ENCODE measurements around the gene HPS6. TPM values are rescaled to one million over a fixed set of nuclear protein-coding genes. Genes with fewer than 3 reads are reported as not detected.

The HPS6 gene
- total RNA-seq, 2 experiments from 2014 or later, result 23.8 to 25.8 TPM

DNA sequence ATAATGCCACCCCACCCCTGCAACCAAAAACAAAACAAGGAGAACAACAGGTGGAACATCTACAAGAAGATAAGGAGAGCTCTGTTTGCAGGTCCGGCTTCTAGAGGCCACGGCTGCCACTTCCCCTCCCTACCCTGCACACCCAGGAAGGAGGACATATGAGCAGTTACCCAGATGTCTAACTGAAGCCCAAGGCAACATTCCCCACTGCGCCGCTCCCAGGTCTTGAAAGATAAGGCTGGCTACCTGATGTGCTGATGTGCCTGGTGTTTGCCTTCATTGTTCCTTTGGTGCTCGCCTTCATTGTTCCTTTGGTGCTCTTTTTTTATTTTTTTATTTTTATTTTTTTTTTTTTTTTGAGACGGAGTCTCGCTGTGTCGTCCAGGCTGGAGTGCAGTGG is 21.0 kb downstream of the HPS6 start:
- no peak overlapping the region for H3K27ac Mint-ChIP-seq
- no peak for DNase-seq
- no peak overlapping the region for H3K4me3 Mint-ChIP-seq
- H3K9me3 Mint-ChIP-seq, result no peaks in the 10 kb centered on the region
- H3K27me3 Mint-ChIP-seq, result no peaks in the 10 kb centered on the region
- POLR2A ChIA-PET, result interaction anchor here (0.7 kb wide), 1 partner anchor 65 kb away, joined by 4 read pairs; no protein-coding TSS in a partner anchor
- H3K4me1 Mint-ChIP-seq, result no peaks in the 10 kb centered on the region
- ATAC-seq (ENCODE audit: low read depth), result no peak
- H3K36me3 Mint-ChIP-seq, result no peaks in the 10 kb centered on the region

DNA sequence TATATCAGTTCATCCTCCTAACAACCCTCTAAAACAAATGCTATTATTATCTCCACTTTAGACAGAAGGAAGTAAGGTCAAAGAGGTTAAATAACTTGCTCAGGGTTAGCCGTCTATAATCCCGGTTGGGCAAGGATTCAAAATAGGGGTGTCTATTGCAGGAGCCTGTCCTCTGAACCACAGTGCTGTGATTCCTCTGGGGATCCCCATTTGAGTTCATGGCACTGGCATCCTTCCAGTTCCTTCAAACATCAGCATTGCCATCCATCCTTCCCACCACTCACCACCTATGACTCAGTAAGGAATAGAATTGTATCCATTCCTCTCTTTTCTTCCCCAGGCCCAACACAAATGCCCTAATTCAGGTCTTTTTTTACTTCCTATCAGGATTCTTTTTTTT is 25.6 kb downstream of the HPS6 start:
- no peak overlapping the region for H3K4me3 Mint-ChIP-seq
- ATAC-seq (ENCODE audit: low read depth) (no peak), DNase-seq (no peak)
- no peak overlapping the region for H3K27ac Mint-ChIP-seq
- POLR2A ChIA-PET, result no interaction called here
- H3K9me3 Mint-ChIP-seq, result no peaks in the 10 kb centered on the region
- no peaks in the 10 kb centered on the region for H3K4me1 Mint-ChIP-seq
- H3K27me3 Mint-ChIP-seq, result no peaks in the 10 kb centered on the region
- H3K36me3 Mint-ChIP-seq, result no peaks in the 10 kb centered on the region

DNA sequence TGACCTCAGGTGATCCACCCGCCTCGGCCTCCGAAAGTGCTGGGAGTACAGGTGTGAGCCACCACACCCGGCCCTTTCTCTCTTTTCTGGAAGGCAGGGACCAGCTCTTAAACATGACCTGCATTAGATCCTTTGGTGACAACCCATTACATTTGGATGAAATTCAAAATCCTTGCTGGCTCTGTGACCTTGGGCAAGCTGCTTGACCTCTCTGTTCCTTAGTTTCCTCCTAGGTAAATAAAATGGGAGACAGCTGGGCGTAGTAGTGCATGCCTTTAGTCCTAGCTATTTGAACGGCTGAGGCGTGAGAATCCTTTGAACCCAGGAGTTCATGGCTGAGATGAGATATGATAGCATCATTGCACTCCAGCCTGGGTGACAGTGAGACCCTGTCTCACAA is 31.3 kb downstream of the HPS6 start:
- no peaks in the 10 kb centered on the region for H3K27me3 Mint-ChIP-seq
- POLR2A ChIA-PET, result no interaction called here
- DNase-seq, result no peak
- H3K9me3 Mint-ChIP-seq, result no peaks in the 10 kb centered on the region
- no peak for ATAC-seq (ENCODE audit: low read depth)
- H3K4me3 Mint-ChIP-seq, result no peak overlapping the region
- no peaks in the 10 kb centered on the region for H3K36me3 Mint-ChIP-seq
- no peaks in the 10 kb centered on the region for H3K4me1 Mint-ChIP-seq
- no peak overlapping the region for H3K27ac Mint-ChIP-seq

DNA sequence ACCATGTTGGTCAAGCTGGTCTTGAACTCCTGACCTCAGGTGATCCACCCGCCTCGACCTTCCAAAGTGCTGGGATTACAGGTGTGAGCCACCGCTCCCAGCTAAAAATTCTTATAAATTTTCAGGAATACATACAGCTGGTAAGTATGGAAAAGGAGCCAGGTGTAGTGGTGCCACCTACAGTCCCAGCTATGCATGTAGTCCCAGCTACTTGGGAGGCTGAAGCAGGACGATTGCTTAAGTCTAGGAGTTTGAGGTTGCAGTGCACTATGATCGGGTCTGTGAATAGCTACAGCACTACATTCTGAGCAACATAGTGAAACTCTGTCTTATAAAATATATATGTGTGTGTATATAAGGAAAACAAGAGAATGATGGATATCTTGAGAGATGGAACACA is 36.0 kb downstream of the HPS6 start:
- POLR2A ChIA-PET, result interaction anchor here (3.1 kb wide), 1 partner anchor 13 kb away, joined by 29 read pairs; no protein-coding TSS in a partner anchor
- ATAC-seq (ENCODE audit: low read depth) (no peak), DNase-seq (no peak)
- H3K36me3 Mint-ChIP-seq, result peaks cover 9% of the 10 kb centered on the region
- no peak overlapping the region for H3K27ac Mint-ChIP-seq
- H3K9me3 Mint-ChIP-seq, result no peaks in the 10 kb centered on the region
- peaks cover 20% of the 10 kb centered on the region for H3K4me1 Mint-ChIP-seq
- H3K4me3 Mint-ChIP-seq, result no peak overlapping the region
- H3K27me3 Mint-ChIP-seq, result no peaks in the 10 kb centered on the region

DNA sequence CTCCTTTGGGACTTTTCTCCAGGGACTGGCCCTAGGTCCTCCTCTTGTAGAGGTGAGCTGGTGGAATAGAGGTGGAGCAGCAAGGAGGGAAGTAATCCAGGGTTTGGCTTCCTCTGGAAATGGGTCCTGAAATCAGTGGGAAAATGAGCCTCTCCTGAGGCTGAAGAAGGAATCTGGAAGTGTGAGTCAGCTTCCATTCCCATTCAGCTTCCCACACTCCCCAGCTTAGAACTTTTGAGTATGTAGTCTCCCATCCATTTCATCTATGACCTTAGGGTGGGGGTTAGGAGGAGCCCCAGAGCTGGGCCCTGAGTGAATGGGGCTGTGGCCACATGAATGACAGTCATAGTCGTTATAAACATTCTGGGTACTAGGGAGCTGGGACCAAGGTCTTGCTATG is 37.3 kb downstream of the HPS6 start:
- H3K27me3 Mint-ChIP-seq, result no peaks in the 10 kb centered on the region
- POLR2A ChIA-PET, result interaction anchor here (3.1 kb wide), 1 partner anchor 11 kb away, joined by 29 read pairs; no protein-coding TSS in a partner anchor
- H3K27ac Mint-ChIP-seq, result no peak overlapping the region
- H3K36me3 Mint-ChIP-seq, result peaks cover 14% of the 10 kb centered on the region
- H3K4me3 Mint-ChIP-seq, result no peak overlapping the region
- ATAC-seq (ENCODE audit: low read depth) (no peak), DNase-seq (no peak)
- H3K4me1 Mint-ChIP-seq, result peaks cover 25% of the 10 kb centered on the region
- no peaks in the 10 kb centered on the region for H3K9me3 Mint-ChIP-seq

DNA sequence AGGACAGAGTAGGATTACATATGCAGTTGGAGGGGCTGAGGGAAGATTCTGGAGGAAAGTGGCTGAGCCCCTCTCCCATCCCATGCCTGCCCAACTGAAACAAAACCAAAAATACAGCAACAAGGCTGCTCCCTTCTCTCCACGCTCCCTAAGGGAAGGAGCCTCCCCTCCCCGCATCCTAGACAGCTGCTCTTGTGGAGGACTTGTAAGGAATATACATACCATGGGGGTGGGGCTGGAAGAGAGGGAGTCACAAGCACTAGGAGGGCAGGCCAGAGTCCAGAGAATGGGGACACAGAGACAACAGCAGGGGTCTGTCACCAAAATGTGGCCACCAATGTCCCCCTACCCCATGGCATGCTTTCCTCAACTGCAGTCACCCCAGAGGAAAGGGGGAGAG is 41.8 kb downstream of the HPS6 start:
- peaks cover 25% of the 10 kb centered on the region for H3K4me1 Mint-ChIP-seq
- POLR2A ChIA-PET, result interaction anchor here (1.3 to 1.5 kb wide), 2 partner anchors 12 to 289 kb away, joined by 3 to 5 read pairs; partner anchors contain the start of gene OGA
- DNase-seq (no peak), ATAC-seq (ENCODE audit: low read depth) (no peak)
- H3K4me3 Mint-ChIP-seq, result no peak overlapping the region
- H3K27ac Mint-ChIP-seq, result no peak overlapping the region
- H3K9me3 Mint-ChIP-seq, result no peaks in the 10 kb centered on the region
- H3K27me3 Mint-ChIP-seq, result no peaks in the 10 kb centered on the region
- peaks cover 31% of the 10 kb centered on the region for H3K36me3 Mint-ChIP-seq

DNA sequence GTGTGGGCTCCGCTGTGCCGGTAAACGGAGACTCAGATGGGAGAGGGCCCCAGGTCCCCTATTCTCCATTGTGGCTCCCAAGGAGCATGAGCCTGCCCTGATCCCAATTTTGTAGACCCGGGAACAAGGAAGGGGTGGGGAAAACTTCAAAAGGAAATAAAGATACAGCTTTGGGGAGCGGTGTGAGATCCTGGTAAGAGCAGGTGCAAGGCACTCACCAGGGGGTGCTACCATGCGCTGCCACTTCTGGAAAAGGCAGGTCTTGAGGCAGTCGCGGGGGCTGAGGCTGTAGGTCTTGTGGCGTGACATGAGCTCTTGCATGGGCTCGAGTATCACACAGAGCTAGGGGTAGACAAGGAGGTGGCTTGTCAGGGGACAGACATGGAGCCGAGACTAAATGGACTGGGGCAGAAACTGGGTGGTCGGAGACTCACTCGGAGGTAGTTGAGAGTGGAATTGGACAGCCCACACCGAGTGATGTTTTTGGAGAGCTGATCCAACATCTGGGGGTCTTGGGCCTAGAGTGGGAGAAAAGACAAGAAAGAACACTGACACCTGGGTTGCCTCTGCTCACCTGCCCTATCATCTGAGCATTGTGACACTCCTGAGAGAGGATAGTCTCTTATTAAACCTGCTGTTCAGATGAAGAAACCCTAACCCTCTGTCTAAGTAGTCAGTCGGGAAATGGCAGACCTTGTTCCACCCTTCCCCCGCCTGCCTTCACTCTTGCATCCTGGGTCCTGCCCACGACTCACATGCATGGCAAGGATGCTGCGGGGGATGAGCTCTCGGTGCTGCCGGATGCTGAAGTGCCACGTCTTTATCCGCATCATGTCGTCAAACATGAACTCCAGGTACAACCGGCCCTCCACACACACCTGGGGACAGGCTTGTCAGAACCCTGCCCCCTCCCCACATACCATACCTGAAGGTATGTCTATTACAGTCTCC is 44.3 kb downstream of the HPS6 start:
- Mint-ChIP-seq H3K27ac (no peak overlapping the region), H3K4me1 (peaks cover 32% of the 10 kb centered on the region), H3K4me3 (no peak overlapping the region), H3K27me3 (no peaks in the 10 kb centered on the region), H3K36me3 (peaks cover 38% of the 10 kb centered on the region), H3K9me3 (no peaks in the 10 kb centered on the region)
- POLR2A ChIA-PET, result no interaction called here
- DNase-seq (no peak), ATAC-seq (ENCODE audit: low read depth) (no peak)

DNA sequence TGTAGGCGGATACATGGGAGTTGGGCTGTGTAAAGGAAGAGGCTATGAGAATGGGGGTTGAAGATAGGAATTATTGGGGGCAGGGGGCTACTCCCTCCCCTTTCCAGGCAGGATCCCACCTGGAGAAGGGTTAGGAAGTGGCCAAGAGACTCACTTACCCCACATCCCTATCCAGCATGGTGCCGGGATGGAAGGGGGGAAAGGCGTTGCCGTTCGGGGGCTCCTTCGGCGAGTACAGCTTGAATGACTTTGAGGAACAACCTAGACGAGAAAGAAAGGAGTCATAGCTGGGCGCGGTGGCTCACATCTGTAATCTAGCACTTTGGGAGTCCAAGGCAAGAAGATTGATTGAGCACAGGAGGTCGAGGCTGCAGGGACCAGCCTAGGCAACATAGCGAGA is 46.1 kb downstream of the HPS6 start:
- Mint-ChIP-seq H3K4me3 (no peak overlapping the region), H3K27me3 (no peaks in the 10 kb centered on the region), H3K27ac (no peak overlapping the region), H3K9me3 (no peaks in the 10 kb centered on the region), H3K36me3 (peaks cover 28% of the 10 kb centered on the region), H3K4me1 (peaks cover 30% of the 10 kb centered on the region)
- DNase-seq (no peak), ATAC-seq (ENCODE audit: low read depth) (no peak)
- POLR2A ChIA-PET, result interaction anchor here (1.0 kb wide), 1 partner anchor 54 kb away, joined by 3 read pairs; no protein-coding TSS in a partner anchor

DNA sequence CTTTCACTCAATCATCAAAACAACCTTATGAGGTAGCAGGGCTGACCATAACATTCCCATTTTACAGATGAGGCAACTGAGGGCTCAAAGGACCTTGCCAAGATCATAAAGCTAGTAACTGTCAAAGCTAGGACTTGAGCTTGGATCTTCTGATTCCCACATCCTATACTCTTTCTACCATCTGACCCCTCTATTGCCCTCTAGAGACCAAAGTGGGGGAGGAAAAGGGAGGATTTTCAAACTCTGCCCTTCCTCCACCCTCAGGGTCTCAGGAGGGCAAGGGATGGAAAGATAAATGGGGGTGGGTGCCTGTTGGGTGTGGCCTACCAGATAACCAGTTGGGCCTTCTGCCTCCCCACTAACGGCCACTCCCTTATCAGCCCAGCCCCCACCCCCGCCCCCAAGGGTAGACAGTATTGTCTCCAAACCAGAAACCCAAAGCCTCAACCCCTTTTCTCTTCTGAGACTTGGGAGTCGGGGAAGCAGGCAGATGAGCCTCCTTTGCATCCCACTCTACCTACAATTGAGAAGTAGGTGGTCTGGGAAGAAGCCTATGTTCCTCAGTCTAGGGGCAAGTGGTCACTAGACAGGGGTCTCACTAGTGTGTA is 47.2 kb downstream of the HPS6 start:
- POLR2A ChIA-PET, result interaction anchor here (1.0 to 4.3 kb wide), 2 partner anchors 10 to 55 kb away, joined by 3 to 29 read pairs; no protein-coding TSS in a partner anchor
- Mint-ChIP-seq H3K27me3 (no peaks in the 10 kb centered on the region), H3K4me1 (peaks cover 35% of the 10 kb centered on the region), H3K9me3 (no peaks in the 10 kb centered on the region), H3K4me3 (peak overlapping the region; percentile 88), H3K27ac (no peak overlapping the region), H3K36me3 (peaks cover 24% of the 10 kb centered on the region)
- ATAC-seq (ENCODE audit: low read depth), result no peak
- DNase-seq, result no peak

DNA sequence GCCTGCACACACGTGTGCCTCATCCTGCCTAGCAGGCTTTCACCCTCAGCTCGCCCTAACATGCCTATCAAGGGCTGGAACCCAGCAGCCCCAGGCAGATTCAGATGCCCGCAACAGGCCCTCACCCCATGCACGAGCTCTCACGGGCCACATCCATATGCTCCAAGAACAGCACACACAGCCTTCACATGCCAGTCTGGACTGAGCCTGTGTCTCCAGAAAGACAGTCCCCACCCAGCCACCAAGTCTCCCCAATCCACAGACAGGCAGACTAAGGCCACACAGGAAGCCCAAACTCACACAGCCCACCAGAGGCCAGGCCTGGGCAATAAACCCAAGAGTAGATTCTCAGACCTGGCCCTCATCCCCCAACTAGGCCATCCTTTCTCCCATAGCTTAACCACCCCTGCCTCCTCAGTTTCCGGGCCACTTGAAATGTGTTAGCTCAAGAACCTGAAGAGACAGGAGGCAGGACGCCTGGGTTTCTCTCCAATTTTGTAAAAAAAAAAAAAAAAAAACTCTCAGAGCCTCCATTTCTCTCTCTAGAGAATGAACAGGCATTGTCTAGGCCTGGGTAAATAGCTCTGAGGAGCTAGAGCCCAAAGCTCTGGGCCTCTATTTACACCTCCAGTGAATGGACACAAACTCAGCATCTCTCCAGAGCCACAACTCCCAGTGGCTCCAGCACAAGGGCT is 48.3 kb downstream of the HPS6 start:
- peak; percentile 38 for DNase-seq
- no peak for ATAC-seq (ENCODE audit: low read depth)
- POLR2A ChIA-PET, result interaction anchor here (0.5 to 4.3 kb wide), 11 partner anchors 8 to 846 kb away, joined by 3 to 29 read pairs (median 4); partner anchors contain the start of gene NOLC1
- H3K4me3 Mint-ChIP-seq, result peak overlapping the region; percentile 88
- peak overlapping the region; percentile 69 for H3K27ac Mint-ChIP-seq
- peaks cover 23% of the 10 kb centered on the region for H3K36me3 Mint-ChIP-seq
- peaks cover 44% of the 10 kb centered on the region for H3K4me1 Mint-ChIP-seq
- H3K9me3 Mint-ChIP-seq, result no peaks in the 10 kb centered on the region
- H3K27me3 Mint-ChIP-seq, result no peaks in the 10 kb centered on the region

DNA sequence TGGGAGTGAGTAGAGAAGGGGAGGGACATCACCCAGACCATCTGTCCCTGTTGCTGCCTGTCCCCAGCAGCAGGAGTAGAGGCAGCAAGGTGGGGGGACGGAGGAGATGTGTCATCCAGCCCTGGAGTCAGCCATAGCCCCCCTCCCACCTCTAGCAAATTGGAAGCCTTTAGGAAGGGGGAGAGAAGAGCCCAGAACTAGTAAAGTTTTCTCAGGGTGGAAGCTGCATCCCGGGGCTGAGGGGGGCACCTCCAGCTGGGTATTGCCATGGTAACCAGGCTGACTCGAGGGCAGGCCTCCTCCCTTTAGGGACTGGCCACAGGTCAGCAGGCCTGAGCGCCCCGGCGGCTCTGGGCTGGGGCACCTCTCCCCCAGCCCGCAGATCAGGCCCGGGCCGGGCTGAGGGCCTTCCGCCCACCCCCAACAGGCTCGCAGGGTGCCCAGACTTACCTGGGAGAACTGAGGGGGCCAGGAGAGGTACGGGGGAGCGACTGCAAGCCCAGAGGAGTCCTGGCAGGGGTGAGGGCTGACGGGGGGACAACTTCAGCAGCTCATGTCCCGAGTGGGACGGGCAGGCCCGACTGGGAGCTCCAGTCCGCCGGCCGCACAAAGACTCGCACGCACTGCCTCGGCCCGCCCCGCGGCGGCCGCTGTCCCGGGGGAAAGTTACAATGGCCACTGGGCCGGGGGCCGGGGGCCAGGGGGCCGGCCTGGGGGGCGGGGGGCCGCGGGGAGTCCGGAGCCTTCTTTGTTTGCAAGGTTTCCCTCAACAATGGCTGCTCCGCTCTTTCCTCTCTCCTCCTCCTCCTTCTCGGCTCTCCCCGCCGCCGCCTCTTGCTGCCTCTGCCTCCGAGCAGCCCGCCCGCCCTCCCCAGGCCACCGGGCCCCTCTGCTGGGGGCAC is 49.1 kb downstream of the HPS6 start:
- DNase-seq (peak; percentile 55), ATAC-seq (ENCODE audit: low read depth) (peak; percentile 3)
- peaks cover 49% of the 10 kb centered on the region for H3K4me1 Mint-ChIP-seq
- H3K27me3 Mint-ChIP-seq, result no peaks in the 10 kb centered on the region
- peak overlapping the region; percentile 88 for H3K4me3 Mint-ChIP-seq
- H3K9me3 Mint-ChIP-seq, result no peaks in the 10 kb centered on the region
- POLR2A ChIA-PET, result interaction anchor here (0.6 to 4.3 kb wide), 12 partner anchors 9 to 390 kb away, joined by 3 to 29 read pairs (median 5); partner anchors contain the start of genes NOLC1, OGA, PPRC1 and SUFU
- peak overlapping the region; percentile 92 for H3K27ac Mint-ChIP-seq
- peaks cover 18% of the 10 kb centered on the region for H3K36me3 Mint-ChIP-seq

DNA sequence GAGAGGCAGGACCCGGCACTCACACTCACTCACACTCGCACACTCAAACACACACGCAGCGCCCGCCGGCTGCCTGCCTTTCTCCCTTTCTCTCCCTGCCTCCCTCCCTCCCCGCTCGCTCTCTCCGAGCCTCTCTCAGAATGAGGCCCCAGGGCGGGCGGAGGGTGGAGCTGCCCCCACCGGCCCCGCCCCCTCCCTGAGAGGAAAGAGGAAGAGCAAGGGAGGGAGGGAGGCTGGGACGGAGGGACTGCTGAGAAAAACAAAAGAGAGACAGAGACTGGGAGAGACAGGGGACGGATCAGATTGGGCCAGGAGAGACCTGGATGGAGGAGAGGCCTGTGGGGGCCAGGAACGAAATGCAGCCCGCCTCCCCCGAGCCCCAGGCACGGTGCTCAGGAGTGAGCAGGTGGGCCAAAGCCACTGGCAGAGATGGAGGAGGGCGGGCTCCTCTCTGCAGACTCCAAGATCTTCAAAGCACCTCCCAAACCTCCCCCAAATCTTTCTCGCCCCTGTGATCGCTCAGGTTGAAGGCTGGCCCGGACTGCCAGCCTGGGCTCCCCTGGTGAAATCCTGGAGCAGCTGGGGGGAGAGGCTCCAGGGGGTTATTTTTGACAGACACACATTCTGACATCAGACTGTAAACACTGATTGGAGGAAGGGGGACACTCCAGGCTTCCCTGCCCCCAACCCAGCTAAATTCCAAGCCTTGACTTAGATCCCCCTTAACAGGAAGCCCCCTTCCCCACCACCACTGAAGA is 49.9 kb downstream of the HPS6 start:
- Mint-ChIP-seq H3K4me3 (peak overlapping the region; percentile 88), H3K27me3 (no peaks in the 10 kb centered on the region), H3K27ac (peak overlapping the region; percentile 92), H3K36me3 (peaks cover 10% of the 10 kb centered on the region), H3K9me3 (no peaks in the 10 kb centered on the region), H3K4me1 (peaks cover 49% of the 10 kb centered on the region)
- POLR2A ChIA-PET, result interaction anchor here (0.6 to 4.3 kb wide), 12 partner anchors 10 to 531 kb away, joined by 3 to 29 read pairs (median 4); partner anchors contain the start of genes NOLC1, OGA, PPRC1 and SUFU
- peak; percentile 60 for ATAC-seq (ENCODE audit: low read depth)
- DNase-seq, result peak; percentile 84

Data from activated naive CD8-positive, alpha-beta T cell treated with anti-CD3 and anti-CD28 coated beads, Interleukin-2, amount 10 ng/mL, durations not matched to agents 7 days and 5 days (primary cell).